ENCODE measurements around the gene ANKMY2. TPM values are rescaled to one million over a fixed set of nuclear protein-coding genes. Genes with fewer than 3 reads are reported as not detected.

Gene ANKMY2
- total RNA-seq, 1 experiment from 2014 or later = 34.5 TPM

- Mint-ChIP-seq H3K27ac (ENCODE audit: unreplicated experiment) (no peak overlapping the region), H3K36me3 (ENCODE audit: insufficient read depth, unreplicated experiment) (peaks cover 51% of the 10 kb centered on the region), H3K4me1 (ENCODE audit: low read depth, unreplicated experiment) (peaks cover 42% of the 10 kb centered on the region), H3K27me3 (ENCODE audit: insufficient read depth, unreplicated experiment) (no peaks in the 10 kb centered on the region), H3K4me3 (ENCODE audit: unreplicated experiment) (peak overlapping the region; percentile 98), H3K9me3 (ENCODE audit: unreplicated experiment) (no peaks in the 10 kb centered on the region)
- Histone ChIP-seq H3K4me1 (peaks cover 52% of the 10 kb centered on the region), H3K27me3 (replicated peaks; ENCODE audit: control insufficient read depth, insufficient read depth, low read length) (no peaks in the 10 kb centered on the region), H3K9me3 (no peaks in the 10 kb centered on the region), H3K4me3 (ENCODE audit: low read depth, low read length) (peak overlapping the region; percentile 92), H3K36me3 (ENCODE audit: control insufficient read depth, insufficient read depth, low read length) (no peaks in the 10 kb centered on the region)
- POLR2A ChIA-PET = interaction anchor here (2.3 kb wide), 1 partner anchor 20 kb away, joined by 13 read pairs; no protein-coding TSS in a partner anchor
- TF ChIP-seq CTCF (IDR thresholded peaks at IDR 0.05; ENCODE audit: insufficient read depth in 1 of 2, low read depth in 1 of 2, low read length in 1 of 2, severe bottlenecking in 1 of 2, unreplicated experiment in 1 of 2) = no peak
- no TSS peak for BruUV-seq (replicated peaks)
- CTCF ChIA-PET = no interaction called here
- intact Hi-C loops (cut with micrococcal nuclease; ENCODE audit: unreplicated experiment) = loop anchor here (2.0 to 5.0 kb wide), 2 partner anchors 31 to 225 kb away; partner anchors contain the start of gene CRPPA
- DNase-seq = no peak
Measured at GRCh38 chr7:16647435-16647960, 1.9 kb upstream of the ANKMY2 start.

- intact Hi-C loops (cut with micrococcal nuclease; ENCODE audit: unreplicated experiment) = loop anchor here (2.0 to 5.0 kb wide), 2 partner anchors 32 to 224 kb away; partner anchors contain the start of gene CRPPA
- DNase-seq = peak in 1 of 2 experiments; percentile 38
- H3K4me1 ChIP-seq = peaks cover 43% of the 10 kb centered on the region
- no peaks in the 10 kb centered on the region for H3K27me3 ChIP-seq (replicated peaks; ENCODE audit: control insufficient read depth, insufficient read depth, low read length)
- TF ChIP-seq CTCF (IDR thresholded peaks at IDR 0.05; ENCODE audit: insufficient read depth in 1 of 2, low read depth in 1 of 2, low read length in 1 of 2, severe bottlenecking in 1 of 2, unreplicated experiment in 1 of 2) = no peak
- no peaks in the 10 kb centered on the region for H3K27me3 Mint-ChIP-seq (ENCODE audit: insufficient read depth, unreplicated experiment)
- H3K9me3 Mint-ChIP-seq (ENCODE audit: unreplicated experiment) = no peaks in the 10 kb centered on the region
- no peaks in the 10 kb centered on the region for H3K9me3 ChIP-seq
- no TSS peak for BruUV-seq (replicated peaks)
- H3K4me3 ChIP-seq (ENCODE audit: low read depth, low read length) = peak overlapping the region; percentile 92
- H3K27ac Mint-ChIP-seq (ENCODE audit: unreplicated experiment) = peak overlapping the region; percentile 93
- no peaks in the 10 kb centered on the region for H3K36me3 ChIP-seq (ENCODE audit: control insufficient read depth, insufficient read depth, low read length)
- H3K4me1 Mint-ChIP-seq (ENCODE audit: low read depth, unreplicated experiment) = peaks cover 40% of the 10 kb centered on the region
- ChIA-PET POLR2A (interaction anchor here (2.3 kb wide), 1 partner anchor 21 kb away, joined by 13 read pairs; no protein-coding TSS in a partner anchor), CTCF (no interaction called here)
- peaks cover 49% of the 10 kb centered on the region for H3K36me3 Mint-ChIP-seq (ENCODE audit: insufficient read depth, unreplicated experiment)
- peak overlapping the region; percentile 98 for H3K4me3 Mint-ChIP-seq (ENCODE audit: unreplicated experiment)
Measured at GRCh38 chr7:16646472-16647072, 1.0 kb upstream of the ANKMY2 start.

- Histone ChIP-seq H3K4me1 (peaks cover 26% of the 10 kb centered on the region), H3K27me3 (replicated peaks; ENCODE audit: control insufficient read depth, insufficient read depth, low read length) (no peaks in the 10 kb centered on the region), H3K36me3 (ENCODE audit: control insufficient read depth, insufficient read depth, low read length) (no peaks in the 10 kb centered on the region), H3K9me3 (no peaks in the 10 kb centered on the region), H3K4me3 (ENCODE audit: low read depth, low read length) (peak overlapping the region; percentile 69)
- CTCF ChIA-PET = interaction anchor here (1.1 kb wide), 1 partner anchor 23 kb away, joined by 4 read pairs; no protein-coding TSS in a partner anchor
- peak overlapping the region; percentile 98 for H3K4me3 Mint-ChIP-seq (ENCODE audit: unreplicated experiment)
- peak; percentile 62 to 71 for DNase-seq
- TSS peak; percentile 32 for BruUV-seq (replicated peaks)
- POLR2A ChIA-PET = interaction anchor here (2.3 kb wide), 1 partner anchor 23 kb away, joined by 13 read pairs; no protein-coding TSS in a partner anchor
- H3K36me3 Mint-ChIP-seq (ENCODE audit: insufficient read depth, unreplicated experiment) = peaks cover 44% of the 10 kb centered on the region
- intact Hi-C loops (cut with micrococcal nuclease; ENCODE audit: unreplicated experiment) = loop anchor here (1.0 to 5.0 kb wide), 3 partner anchors 23 to 223 kb away; partner anchors contain the start of gene CRPPA
- no peaks in the 10 kb centered on the region for H3K27me3 Mint-ChIP-seq (ENCODE audit: insufficient read depth, unreplicated experiment)
- TF ChIP-seq CTCF (IDR thresholded peaks at IDR 0.05; ENCODE audit: insufficient read depth in 1 of 2, low read depth in 1 of 2, low read length in 1 of 2, severe bottlenecking in 1 of 2, unreplicated experiment in 1 of 2) = no peak
- H3K9me3 Mint-ChIP-seq (ENCODE audit: unreplicated experiment) = no peaks in the 10 kb centered on the region
- H3K4me1 Mint-ChIP-seq (ENCODE audit: low read depth, unreplicated experiment) = peaks cover 39% of the 10 kb centered on the region
- H3K27ac Mint-ChIP-seq (ENCODE audit: unreplicated experiment) = peak overlapping the region; percentile 93
Measured at GRCh38 chr7:16644636-16645592, 640 bp downstream of the ANKMY2 start.
